ENCODE data around the gene DSP. TPM values are rescaled to one million over a fixed set of nuclear protein-coding genes. Genes with fewer than 3 reads are reported as not detected.

Gene DSP
- total RNA-seq, 4 donors from 2014 or later, result 56.9 to 243 (median 187) TPM

- no peak overlapping the region for H3K4me3 ChIP-seq
- no peak for DNase-seq
- no peak overlapping the region for H3K27ac ChIP-seq
- H3K9me3 ChIP-seq, result no peaks in the 10 kb centered on the region
- H3K4me1 ChIP-seq, result peaks cover 0 to 10% (median 0%) of the 10 kb centered on the region in 4 donors
- TF ChIP-seq POLR2A (IDR thresholded peaks at IDR 0.05) (no peak), CTCF (IDR thresholded peaks at IDR 0.05) (no peak)
- no peaks in the 10 kb centered on the region for H3K27me3 ChIP-seq
- no peaks in the 10 kb centered on the region for H3K36me3 ChIP-seq
Measured at GRCh38 chr6:7502743-7503142, 38.7 kb upstream of the DSP start.

GRCh38 chr6:7504041-7504440 lies 37.4 kb upstream of the DSP start:
- TF ChIP-seq POLR2A (IDR thresholded peaks at IDR 0.05) (no peak), CTCF (IDR thresholded peaks at IDR 0.05) (no peak)
- no peaks in the 10 kb centered on the region for H3K36me3 ChIP-seq
- H3K27me3 ChIP-seq, result no peaks in the 10 kb centered on the region
- H3K4me1 ChIP-seq, result peaks cover 0 to 10% (median 0%) of the 10 kb centered on the region in 4 donors
- no peak for DNase-seq
- no peak overlapping the region for H3K27ac ChIP-seq
- H3K9me3 ChIP-seq, result no peaks in the 10 kb centered on the region
- no peak overlapping the region for H3K4me3 ChIP-seq

GRCh38 chr6:7505189-7505699 lies 36.2 kb upstream of the DSP start:
- Histone ChIP-seq H3K27ac (peak overlapping the region in 2 of 4 donors; percentile 51 to 68), H3K9me3 (no peaks in the 10 kb centered on the region), H3K27me3 (no peaks in the 10 kb centered on the region), H3K4me3 (no peak overlapping the region), H3K36me3 (no peaks in the 10 kb centered on the region), H3K4me1 (peaks cover 0 to 10% (median 0%) of the 10 kb centered on the region in 4 donors)
- DNase-seq, result peak in 2 of 3 donors; percentile 63 to 74
- no peak for TF ChIP-seq CTCF (IDR thresholded peaks at IDR 0.05)
- TF ChIP-seq POLR2A (IDR thresholded peaks at IDR 0.05), result no peak

GRCh38 chr6:7507600-7507999 lies 33.9 kb upstream of the DSP start:
- Histone ChIP-seq H3K4me3 (no peak overlapping the region), H3K27me3 (no peaks in the 10 kb centered on the region), H3K36me3 (no peaks in the 10 kb centered on the region), H3K27ac (no peak overlapping the region), H3K9me3 (no peaks in the 10 kb centered on the region), H3K4me1 (peaks cover 0 to 10% (median 0%) of the 10 kb centered on the region in 4 donors)
- no peak for TF ChIP-seq POLR2A (IDR thresholded peaks at IDR 0.05)
- TF ChIP-seq CTCF (IDR thresholded peaks at IDR 0.05), result no peak
- DNase-seq, result no peak

- DNase-seq, result no peak
- Histone ChIP-seq H3K4me1 (no peaks in the 10 kb centered on the region), H3K36me3 (no peaks in the 10 kb centered on the region), H3K27me3 (no peaks in the 10 kb centered on the region), H3K27ac (no peak overlapping the region), H3K4me3 (no peak overlapping the region), H3K9me3 (no peaks in the 10 kb centered on the region)
- TF ChIP-seq POLR2A (IDR thresholded peaks at IDR 0.05) (no peak), CTCF (IDR thresholded peaks at IDR 0.05) (no peak)
Measured at GRCh38 chr6:7512320-7512719, 29.2 kb upstream of the DSP start.

GRCh38 chr6:7513529-7513928 lies 27.9 kb upstream of the DSP start:
- H3K36me3 ChIP-seq, result no peaks in the 10 kb centered on the region
- H3K9me3 ChIP-seq, result no peaks in the 10 kb centered on the region
- DNase-seq, result no peak
- H3K27ac ChIP-seq, result no peak overlapping the region
- no peak overlapping the region for H3K4me3 ChIP-seq
- no peaks in the 10 kb centered on the region for H3K27me3 ChIP-seq
- TF ChIP-seq CTCF (IDR thresholded peaks at IDR 0.05), result no peak
- no peaks in the 10 kb centered on the region for H3K4me1 ChIP-seq
